GM18519 (cell line): ENCODE results near the gene IL17REL.

Source experiments
- ATAC-seq: cut with Tn5 transposase; IDR thresholded peaks from one replicate; pipeline ENCODE4 v1.9.1; 2021; ENCODE audit warnings: mild to moderate bottlenecking, moderate library complexity; ENCODE audit not compliant: unreplicated experiment, low FRiP score

Gene IL17REL

DNA sequence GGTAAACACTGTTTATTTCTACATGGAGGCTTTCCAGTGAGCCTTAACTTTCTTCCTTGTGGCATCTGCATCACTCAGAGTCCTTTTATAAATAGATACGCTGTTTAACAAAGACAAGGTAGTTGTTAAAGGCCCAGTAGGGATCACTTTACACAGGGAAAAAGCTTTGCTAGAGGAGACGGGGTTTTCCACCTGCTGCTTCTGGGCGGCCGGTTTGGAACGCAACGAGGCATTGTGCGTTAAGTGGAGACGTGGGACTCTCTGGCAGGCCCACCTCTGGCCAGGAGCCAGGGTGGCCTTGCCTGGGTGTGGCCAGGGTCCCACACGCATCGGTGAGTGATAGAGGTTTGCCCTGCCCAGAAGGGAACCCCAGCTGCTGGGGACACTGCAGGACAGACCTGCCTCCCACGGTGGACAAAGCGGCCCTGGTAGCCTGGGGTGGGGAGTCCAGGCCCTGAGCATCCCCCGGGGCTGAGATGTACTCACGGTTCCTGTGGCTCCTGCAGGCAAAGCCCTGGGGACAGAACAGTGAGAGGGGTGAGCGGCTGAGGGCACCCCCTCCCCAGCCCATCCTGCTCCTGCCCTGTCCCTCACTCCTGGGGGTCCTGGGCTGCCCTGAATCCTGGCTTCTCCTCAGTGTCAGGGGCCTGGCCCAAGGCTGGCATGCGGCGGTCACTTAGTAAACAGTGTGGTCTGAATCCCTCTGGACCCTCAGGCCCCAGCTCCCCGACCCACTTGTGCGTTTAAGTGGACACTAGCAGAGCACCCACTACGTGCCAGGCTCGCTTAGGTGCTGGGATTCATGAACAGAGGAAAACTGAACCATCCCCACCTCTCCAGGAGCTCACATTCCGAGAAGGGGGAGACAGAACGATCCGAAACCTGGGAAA lies 4.2 kb downstream of the IL17REL start:
- no peak for ATAC-seq

DNA sequence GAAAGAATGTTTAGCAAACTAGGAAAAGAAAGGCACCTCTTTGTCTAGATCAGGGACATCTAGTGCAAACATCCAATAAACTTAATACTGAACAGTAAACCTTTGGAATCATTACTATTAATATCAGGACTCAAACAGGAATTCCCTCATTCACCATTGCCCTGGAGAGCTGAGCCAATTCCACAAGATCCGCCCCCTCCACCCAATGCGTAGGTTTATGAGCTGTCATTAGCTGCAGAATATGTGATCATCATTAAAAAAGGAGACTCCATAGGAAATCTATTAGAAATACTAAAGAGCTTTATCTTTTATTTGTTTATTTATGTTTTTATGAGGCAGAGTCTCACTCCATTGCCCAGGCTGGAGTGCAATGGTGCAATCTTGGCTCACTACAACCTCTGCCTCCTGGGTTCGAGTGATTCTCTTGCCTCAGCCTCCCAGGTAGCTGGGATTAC lies 5.5 kb downstream of the IL17REL start:
- no peak for ATAC-seq

DNA sequence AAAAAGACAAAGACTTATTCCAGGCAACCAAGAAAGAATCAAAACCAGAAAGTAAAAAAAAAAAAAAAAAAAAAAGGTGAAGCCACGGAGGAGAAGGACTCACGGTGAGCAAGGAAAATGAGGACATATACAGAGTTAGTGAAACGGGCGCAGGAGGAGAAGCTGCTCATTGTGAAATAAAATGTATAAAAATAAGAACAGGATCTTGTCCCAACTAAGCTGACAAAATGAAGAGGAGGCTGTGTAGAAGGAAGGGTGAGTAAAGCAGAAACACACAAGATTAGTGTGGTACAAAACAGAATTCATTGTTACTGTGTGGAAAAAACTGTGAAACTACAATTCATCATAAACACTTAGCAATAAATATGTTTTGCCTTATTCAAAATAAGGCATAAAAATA lies 7.6 kb downstream of the IL17REL start:
- no peak for ATAC-seq

DNA sequence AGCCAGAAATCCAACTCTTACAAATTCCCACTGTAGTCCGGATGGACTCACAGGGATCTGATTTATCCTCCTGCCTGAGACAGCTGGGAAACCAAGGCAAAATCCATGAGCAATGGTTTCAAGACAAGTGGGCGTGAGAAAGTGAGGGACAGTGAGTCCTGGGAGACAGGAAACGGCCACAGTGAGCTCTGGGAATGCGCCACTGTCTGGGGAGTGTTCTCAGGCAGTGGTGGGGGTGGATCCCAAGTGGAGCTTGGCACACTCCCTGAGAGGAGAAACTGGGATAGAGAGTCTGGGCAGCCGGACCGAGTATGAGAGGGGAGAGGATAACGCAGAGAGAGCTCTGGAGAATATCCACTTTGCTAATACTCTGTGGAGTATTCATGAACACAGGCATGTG lies 9.8 kb downstream of the IL17REL start:
- no peak for ATAC-seq

DNA sequence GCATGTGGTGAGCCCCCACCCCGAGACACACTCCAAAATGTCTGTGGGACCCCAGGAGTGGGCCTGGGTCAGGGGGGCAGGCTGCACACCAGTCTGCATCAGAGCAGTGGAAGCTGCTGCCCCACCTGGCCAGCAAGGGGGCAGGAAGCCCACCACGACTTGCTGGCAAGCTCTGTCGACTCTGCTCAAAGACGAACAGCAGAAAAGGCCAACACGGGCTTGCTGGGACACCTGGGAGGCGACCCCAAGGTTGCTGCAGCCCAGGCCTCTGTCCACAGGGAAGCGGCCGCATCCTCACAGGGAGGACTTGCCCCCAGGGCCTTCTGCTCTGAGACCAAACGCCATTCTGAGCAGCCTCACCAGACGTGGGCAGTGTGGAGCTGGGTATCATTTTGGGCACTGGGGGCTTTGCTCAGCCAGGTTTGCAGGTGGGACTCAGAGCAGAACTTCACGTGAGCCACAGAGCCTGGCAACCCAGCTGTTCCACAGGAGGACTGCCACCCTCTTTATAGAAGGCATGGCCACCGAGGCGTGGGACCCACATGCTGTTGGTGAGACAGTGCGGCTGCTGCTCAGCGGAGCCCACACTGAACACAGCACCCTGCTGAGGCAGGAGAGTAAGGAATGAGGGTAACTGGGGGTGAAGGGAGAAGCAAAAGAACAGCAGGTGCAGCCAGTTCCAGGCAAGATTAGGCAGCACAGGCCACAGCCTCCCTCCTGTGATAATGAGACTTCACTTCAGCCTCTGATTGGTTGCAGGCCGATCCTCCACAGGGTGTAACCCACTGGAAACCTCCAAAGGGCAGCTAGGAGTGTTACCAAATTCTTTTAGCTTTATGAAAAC lies 11.0 kb downstream of the IL17REL start:
- ATAC-seq = no peak

DNA sequence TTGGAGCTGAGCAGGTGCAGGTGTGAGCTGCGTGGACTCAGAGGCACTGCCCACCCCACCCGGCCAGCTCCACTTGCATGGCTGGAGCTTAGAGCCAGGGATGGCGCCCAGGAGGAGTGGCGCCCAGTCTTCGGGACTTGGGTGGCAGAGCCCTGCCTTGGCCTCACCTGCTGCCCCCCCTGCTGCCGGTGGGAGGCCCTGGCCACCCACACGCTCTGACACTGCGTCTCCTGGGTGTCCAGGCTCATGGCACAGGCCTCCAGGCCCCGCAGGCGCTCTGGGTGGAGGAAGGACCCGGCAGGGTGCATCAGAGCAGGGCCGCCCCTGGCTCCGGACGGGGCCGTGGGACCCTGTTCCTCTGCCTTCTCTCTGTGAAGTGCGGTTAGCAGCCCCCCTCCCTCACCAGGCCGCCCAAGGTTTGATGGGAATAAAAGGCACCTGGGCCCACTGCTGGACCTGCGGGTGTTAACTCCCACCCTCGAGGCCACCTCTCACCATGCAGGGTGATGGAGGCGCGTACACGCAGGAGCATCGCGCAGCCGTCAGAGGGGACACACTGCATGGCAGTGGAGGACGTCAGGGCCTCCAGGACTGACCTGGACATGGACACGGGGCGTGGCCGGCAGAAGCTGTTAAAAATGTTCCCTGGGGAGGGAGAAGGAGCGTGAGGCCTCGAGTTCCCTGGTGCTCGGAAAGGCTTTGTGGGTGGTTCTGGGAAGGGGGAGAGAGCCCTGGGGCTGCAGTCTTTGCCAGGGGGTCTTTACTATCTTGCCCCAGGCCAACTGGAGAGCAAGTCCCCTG lies 11.8 kb downstream of the IL17REL start:
- ATAC-seq = no peak

DNA sequence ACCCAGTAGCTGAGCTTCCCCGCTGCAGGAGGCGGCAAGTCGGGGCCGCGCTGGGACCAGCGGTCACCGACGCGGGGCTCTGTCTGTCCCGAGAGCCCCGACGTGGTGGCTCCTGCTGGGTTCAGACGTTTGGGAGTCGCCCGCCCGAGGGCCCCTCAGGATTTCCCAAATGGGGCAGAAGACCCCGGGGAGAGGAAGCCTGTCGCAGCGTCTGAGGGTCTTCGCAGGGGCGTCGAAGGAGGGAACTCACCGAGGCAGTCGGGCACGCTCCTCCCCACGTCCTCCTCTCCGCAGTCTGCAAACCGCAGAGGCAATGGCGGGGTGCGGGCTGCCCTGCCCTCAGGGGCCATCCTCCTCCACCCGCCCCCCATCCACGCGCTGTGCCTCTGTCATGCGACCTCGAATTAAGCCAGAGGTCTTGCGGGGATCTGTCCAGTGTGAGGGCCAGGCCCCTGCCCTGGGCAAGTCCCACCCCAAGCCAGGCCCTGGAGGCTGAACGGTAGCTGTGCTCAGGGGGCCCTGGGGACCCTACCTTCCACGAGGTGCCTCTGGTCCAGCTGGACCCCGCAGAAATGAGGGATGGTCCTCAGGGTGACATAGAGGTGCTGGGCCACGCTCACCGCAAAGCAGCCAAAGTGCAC lies 12.5 kb downstream of the IL17REL start:
- ATAC-seq = no peak

DNA sequence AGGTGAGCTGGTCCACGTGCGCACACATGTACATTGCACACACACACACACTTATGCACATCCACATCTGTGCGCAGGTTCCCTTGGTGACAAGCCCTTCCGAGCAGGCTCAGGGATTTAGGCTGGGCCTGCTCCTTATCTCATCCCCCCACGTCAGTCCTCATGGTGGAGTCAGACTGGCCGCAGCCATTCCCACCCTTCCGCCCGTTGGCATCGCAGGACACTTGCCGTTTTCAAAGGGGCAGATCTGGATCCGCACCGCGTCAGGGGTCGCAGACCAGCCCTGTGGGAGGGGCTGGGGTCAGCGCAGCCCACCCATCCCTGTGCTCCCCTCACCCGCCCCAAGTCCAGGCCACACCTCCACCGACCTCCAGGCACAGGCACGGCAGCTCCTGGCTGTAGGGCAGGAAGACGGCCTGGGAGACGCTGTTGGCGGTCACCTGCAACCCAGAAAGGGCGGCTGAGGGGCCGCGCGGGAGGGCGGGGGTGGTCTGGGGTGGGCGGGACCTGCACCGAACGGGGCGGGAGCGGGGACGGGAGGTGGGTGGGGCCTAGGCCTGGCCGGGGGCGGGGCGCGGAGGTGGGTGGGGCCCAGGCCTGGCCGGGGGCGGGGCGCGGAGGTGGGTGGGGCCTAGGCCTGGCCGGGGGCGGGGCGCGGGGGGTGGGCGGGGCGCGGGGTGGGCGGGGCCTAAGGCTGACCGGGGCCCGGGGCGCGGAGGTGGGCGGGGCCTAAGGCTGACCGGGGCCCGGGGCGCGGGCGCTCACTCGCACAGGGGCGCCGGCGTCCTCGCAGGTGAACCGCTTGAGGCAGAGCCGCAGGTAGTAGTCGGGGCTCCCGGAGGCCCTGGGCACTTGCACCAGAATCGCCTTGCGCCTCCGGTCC lies 13.3 kb downstream of the IL17REL start:
- no peak for ATAC-seq

DNA sequence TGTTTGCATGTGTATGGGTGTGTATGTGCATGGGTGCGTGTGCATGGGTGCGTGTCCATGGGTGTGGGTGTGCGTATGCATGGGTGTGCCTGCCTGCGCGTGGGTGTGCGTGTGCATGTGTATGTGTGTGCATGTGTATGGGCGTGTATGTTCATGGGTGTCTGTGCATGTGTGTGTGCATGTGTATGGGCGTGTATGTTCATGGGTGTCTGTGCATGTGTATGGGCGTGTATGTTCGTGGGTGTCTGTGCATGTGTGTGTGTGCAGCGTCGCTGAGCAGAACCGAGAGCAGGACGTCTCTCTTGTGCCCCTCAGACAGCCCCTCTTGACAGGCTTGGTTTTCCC lies 13.9 kb downstream of the IL17REL start:
- ATAC-seq = no peak

DNA sequence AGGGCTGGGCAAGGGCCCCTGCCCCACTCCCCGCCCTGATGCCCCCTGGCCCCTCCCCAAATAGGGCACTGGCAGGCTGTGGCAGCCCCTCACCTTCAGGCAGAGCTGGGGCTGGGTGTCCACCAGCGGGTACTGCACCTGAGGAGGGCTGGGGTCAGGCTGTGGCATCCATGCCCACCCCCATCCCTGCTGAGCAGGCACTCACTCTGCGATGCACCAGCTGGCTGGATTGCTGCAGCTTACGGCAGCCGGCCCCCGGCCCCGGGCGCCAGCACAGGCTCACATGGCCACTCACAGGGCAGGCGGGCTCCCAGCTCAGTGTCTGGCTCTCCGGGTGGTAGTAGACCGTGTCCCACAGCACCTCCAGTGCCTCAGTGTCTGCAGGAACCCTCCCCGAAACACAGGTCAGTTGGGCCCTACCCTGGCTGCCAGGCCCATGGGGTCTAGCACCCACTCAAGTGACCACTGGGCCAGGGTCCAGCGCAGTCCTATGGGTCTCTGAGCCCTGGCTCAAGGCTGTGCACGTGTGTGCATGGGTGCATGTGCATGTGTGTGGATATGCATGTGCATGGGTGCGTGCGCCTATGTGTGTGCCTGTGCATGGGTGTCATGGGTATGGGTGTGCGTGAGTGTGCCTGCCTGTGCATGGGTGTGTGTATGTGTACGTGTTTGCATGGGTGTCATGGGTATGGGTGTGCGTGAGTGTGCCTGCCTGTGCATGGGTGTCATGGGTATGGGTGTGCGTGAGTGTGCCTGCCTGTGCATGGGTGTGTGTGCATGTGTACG lies 14.4 kb downstream of the IL17REL start:
- no peak for ATAC-seq

DNA sequence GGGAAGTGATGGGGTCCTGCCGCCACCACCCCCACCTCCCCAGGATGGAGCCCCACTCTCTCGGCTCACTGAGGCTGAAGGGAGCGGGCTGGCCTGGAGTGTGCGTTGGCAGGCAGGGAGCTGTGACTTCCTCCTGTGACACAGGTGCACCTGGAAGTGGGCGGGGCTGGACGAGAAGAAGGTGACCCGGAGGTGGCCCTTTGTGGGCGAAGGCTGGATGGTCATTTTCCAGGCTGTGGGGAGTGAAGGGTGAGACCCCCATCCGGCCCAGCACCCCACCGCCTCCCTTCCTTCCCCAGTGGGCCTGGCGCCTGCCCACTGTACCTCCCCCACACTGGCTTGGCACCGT lies 15.3 kb downstream of the IL17REL start:
- no peak for ATAC-seq

DNA sequence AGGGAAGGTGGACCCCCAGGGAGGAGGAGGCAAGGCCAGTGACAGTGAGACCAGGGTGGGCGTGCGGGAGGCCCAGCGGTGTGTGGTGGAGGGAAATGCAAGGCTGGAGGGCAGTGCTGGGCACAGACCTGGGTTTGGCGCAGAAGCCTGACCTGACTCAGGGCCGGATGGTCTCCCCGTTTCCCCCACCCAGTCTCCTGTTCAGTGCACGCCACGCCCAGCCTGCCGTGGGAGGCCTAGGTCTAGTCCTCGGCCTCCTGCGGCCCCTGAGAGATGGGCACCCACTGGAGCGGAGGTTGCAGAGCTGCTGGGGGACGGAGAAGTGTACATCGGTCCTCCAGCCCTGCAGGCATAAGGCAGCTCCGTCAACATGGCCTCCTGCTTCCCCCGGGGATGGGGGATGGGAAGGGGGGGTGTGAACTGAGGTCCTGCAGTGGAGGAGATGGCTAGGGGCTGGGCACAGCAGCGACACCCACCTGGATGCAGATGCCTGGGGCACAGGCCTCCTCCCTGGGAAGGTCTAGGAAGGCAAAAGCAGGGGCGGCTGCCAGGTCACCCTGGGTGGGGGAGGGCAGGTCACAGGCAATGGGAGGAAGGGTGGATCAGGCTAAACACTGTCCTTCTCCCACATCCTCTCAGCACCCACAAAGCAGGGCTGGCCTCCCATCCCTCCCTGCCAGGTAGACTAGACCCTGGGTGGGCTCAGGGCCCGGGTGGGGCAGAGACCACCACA lies 15.9 kb downstream of the IL17REL start:
- no peak for ATAC-seq

DNA sequence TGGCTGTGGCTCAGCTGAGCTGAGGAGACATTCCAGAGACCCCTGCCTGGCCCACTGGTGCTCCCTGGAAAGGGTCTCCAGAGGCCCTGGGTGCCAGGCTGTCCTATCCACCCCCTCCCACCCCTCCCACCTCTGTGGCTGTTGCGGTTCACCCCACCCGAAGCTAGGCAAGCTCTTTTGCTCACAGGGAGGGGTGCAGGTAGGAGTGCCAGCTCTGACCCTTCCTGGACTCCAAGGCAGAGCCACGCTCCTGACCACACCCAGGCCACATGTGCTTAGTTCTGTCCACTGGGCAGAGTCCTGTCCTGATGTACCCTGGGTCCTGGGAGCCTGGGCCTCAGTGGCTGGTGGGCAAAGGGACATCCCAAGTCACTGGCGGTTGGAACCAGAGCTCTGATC lies 16.4 kb downstream of the IL17REL start:
- ATAC-seq = no peak

DNA sequence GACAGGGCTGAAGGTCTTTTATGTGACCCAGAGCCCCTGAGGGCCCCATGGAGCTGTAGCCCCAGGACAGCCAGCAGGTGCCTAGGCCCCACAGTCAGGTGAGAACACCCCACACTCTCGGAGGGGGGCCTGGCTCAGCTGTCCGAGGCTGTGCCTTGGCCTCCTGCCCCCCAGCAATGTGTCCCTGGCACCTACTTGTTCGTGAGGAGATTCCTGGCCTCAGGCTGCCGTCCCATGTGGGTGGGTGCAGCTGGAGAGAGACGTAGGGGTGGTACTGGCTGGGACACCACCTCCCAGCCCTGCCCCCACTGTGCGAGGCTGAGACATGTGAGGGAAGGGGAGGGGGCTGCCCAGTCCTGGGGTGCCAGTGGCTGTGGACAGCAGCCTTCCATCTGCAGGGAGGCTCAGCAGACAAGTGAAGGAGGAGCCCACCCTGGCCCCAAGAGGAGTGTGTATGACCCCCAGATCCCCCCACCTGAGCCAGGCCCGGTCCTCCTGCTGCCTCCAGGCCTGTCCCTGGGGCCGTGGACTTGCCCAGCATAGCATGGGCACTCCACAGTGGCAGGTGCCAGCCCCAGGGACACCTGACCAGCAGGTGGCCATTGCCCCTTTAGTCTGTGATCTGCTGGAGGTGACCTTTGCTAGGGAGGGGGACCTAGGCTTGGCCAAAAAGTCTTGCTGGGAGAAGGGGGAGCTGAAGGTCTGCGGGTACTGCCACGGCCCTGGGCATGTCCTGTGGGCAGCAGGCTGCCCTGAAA lies 17.0 kb downstream of the IL17REL start:
- ATAC-seq = no peak

DNA sequence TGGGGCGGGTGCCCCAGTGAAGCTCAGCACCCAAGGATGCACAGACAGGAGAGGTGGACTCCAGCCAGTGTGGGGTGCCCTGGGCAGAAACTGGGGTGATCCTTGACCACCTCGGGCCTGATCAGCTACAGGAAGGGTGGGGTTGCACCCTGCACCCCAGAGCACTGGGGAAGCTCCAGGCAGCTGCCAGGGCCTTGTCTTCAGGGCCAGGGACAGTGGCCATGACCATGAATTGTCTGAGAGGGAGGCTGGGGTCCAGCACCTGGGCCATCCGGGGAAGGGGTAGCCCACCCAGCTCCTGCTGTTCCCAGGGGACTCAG lies 17.6 kb downstream of the IL17REL start:
- ATAC-seq = no peak

DNA sequence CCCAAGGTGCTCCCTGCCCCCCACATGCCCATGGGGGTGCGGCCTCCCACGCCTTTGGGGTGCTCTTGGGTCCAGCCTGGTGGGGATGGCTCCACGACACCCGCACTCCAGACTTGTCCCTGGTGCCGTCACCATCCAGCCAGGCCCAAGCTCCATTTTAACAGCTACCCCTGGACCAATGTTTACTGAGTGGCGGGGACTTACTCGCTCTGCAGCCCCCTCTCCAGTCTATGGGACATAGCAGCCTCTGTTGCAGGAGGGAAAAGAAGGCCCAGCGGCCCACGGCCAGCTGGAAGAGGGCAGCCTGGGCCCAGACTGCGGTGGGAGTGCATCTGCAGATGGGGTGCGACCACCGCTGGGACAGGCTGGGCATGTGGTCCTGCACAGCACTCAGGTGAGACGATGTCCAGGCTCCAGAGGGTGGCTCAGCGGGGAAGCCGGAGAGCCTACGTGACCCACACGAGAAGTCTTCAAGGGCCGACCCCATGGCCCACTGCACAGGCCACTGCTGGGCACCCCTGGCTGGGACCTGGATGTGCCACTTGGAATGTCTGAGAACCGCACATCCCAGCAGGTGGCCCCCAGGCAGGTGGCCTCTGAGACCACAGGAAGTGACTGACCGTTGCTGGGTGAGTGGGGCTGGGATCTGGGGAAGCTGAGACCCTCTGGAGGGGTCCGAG lies 18.1 kb downstream of the IL17REL start:
- no peak for ATAC-seq
